ENCODE measurements around the gene NFIA.

- TF ChIP-seq, protein P1, sequence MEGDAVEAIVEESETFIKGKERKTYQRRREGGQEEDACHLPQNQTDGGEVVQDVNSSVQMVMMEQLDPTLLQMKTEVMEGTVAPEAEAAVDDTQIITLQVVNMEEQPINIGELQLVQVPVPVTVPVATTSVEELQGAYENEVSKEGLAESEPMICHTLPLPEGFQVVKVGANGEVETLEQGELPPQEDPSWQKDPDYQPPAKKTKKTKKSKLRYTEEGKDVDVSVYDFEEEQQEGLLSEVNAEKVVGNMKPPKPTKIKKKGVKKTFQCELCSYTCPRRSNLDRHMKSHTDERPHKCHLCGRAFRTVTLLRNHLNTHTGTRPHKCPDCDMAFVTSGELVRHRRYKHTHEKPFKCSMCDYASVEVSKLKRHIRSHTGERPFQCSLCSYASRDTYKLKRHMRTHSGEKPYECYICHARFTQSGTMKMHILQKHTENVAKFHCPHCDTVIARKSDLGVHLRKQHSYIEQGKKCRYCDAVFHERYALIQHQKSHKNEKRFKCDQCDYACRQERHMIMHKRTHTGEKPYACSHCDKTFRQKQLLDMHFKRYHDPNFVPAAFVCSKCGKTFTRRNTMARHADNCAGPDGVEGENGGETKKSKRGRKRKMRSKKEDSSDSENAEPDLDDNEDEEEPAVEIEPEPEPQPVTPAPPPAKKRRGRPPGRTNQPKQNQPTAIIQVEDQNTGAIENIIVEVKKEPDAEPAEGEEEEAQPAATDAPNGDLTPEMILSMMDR (conservative IDR thresholded peaks at IDR 0.05 in 1 of 2, IDR thresholded peaks at IDR 0.05 in 1 of 2; ENCODE audit: extremely low read depth in 1 of 2, insufficient read depth in 1 of 2, low read depth in 1 of 2, low read length in 2 of 2) = peak; percentile 65 to 90
- no peak for TF ChIP-seq EZH2 (IDR thresholded peaks at IDR 0.05; ENCODE audit: borderline replicate concordance, low read length)
These were observed 39.1 kb upstream of the NFIA start for GRCh38 chr1:61043010-61043820.
